Gastroesophageal sphincter (tissue), 4 donors: ENCODE results near the gene TRHDE. TPM values are rescaled to one million over a fixed set of nuclear protein-coding genes. Genes with fewer than 3 reads are reported as not detected.

Experiments
- ATAC-seq: fragments of 150-250 bp; one replicate; pipeline ENCODE4 v1.9.1; 2016; ENCODE audit warnings: mild to moderate bottlenecking, moderate library complexity
- H3K27ac ChIP-seq, 4 donors: fragments of 200-600 bp; sonication (generic) in 3 of 4; 1 replicate in 3 of 4; 2 replicates in 1 of 4; pipeline ENCODE4 v1.5.1; 2016 to 2019
- H3K27me3 ChIP-seq: fragments of 200-600 bp; sonication (generic); one replicate; pipeline ENCODE4 v1.5.1; 2019
- H3K36me3 ChIP-seq, 2 donors: fragments of 200-600 bp; sonication (generic); one replicate each; pipeline ENCODE4 v1.5.1; 2019; ENCODE audit warnings: control low read depth in 1 of 2
- H3K4me1 ChIP-seq, 3 donors: fragments of 200-600 bp; sonication (generic); 1 replicate in 2 of 3; 2 replicates in 1 of 3; pipeline ENCODE4 v1.5.1; 2016 to 2019; ENCODE audit warnings: control low read depth in 2 of 3
- H3K4me3 ChIP-seq, 2 donors: fragments of 200-600 bp; sonication (generic); one replicate each; pipeline ENCODE4 v1.5.1; 2019; ENCODE audit warnings: mild to moderate bottlenecking in 1 of 2, moderate library complexity in 1 of 2
- H3K9me3 ChIP-seq, 3 donors: fragments of 200-600 bp; sonication (generic); one replicate each; pipeline ENCODE4 v1.5.1; 2017 to 2019; ENCODE audit warnings: control low read depth in 2 of 3
- EP300 ChIP-seq: sonication (generic); formaldehyde crosslinking; IDR thresholded peaks from one replicate; pipeline ENCODE4 v1.6.1; 2017; ENCODE audit warnings: antibody characterized with exemption, mild to moderate bottlenecking
- POLR2A ChIP-seq, 2 donors: fragments of 450-650 bp; IDR thresholded peaks; one replicate each; pipeline ENCODE4 v1.6.1; 2017; ENCODE audit warnings: antibody characterized with exemption in 2 of 2, mild to moderate bottlenecking in 2 of 2, moderate library complexity in 1 of 2
- POLR2AphosphoS5 ChIP-seq: sonication (generic); formaldehyde crosslinking; IDR thresholded peaks from one replicate; pipeline ENCODE4 v1.6.1; 2017; ENCODE audit warnings: antibody characterized with exemption
- WGBS, 2 donors: methylation state at CpG; one replicate each; pipeline ENCODE4 v1.1.5; 2018; ENCODE audit warnings: low coverage in 1 of 2; 5-methylcytosine and 5-hydroxymethylcytosine counted together
- total RNA-seq, 4 donors: library from RNA; depleted of rRNA; stranded (reverse); fragments of >200 nt; gene quantifications; one replicate each; pipeline ENCODE4 v1.1.0, GENCODE V29; 2016
- TF ChIP-seq, protein P1 (sequence below), 4 experiments: fragments of 200-600 bp in 2 of 4; fragments of 450-650 bp in 2 of 4; sonication (generic) in 1 of 4; IDR thresholded peaks; one replicate each; pipeline ENCODE4 v1.5.1; 2017 to 2019; ENCODE audit warnings: antibody characterized with exemption in 4 of 4, mild to moderate bottlenecking in 2 of 4, moderate library complexity in 2 of 4

Gene TRHDE
- total RNA-seq, 4 donors from 2014 or later = 0.74 to 2.3 (median 1.0) TPM

DNA sequence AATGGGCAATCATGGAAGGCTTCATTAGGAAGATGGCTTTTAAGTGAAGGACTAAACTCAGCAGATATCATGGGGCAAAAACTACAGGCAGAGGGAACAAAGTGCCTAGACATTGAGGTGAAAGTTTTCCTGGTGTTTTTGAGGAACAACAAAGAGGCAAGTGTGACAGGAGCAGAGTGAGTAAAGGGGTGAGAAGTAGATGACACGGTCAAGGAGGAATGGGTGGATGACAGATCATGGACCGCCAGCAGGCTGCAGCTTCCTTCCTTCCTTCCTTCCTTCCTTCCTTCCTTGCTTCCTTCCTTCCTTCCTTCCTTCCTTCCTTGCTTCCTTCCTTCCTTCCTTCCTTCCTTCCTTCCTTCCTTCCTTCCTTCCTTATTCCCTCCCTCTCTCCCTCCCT, 108.3 kb downstream of the TRHDE start:
- Histone ChIP-seq H3K4me1 (no peaks in the 10 kb centered on the region), H3K27me3 (no peaks in the 10 kb centered on the region), H3K27ac (no peak overlapping the region), H3K36me3 (no peaks in the 10 kb centered on the region), H3K9me3 (no peaks in the 10 kb centered on the region), H3K4me3 (no peak overlapping the region)
- WGBS, 2 donors = 86 to 95% methylated on average over 2 of the region's 2 CpGs
- ATAC-seq = no peak
- TF ChIP-seq, protein P1, sequence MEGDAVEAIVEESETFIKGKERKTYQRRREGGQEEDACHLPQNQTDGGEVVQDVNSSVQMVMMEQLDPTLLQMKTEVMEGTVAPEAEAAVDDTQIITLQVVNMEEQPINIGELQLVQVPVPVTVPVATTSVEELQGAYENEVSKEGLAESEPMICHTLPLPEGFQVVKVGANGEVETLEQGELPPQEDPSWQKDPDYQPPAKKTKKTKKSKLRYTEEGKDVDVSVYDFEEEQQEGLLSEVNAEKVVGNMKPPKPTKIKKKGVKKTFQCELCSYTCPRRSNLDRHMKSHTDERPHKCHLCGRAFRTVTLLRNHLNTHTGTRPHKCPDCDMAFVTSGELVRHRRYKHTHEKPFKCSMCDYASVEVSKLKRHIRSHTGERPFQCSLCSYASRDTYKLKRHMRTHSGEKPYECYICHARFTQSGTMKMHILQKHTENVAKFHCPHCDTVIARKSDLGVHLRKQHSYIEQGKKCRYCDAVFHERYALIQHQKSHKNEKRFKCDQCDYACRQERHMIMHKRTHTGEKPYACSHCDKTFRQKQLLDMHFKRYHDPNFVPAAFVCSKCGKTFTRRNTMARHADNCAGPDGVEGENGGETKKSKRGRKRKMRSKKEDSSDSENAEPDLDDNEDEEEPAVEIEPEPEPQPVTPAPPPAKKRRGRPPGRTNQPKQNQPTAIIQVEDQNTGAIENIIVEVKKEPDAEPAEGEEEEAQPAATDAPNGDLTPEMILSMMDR (IDR thresholded peaks at IDR 0.05) = no peak
- TF ChIP-seq EP300 (no peak), POLR2A (IDR thresholded peaks at IDR 0.05) (no peak), POLR2AphosphoS5 (no peak)

DNA sequence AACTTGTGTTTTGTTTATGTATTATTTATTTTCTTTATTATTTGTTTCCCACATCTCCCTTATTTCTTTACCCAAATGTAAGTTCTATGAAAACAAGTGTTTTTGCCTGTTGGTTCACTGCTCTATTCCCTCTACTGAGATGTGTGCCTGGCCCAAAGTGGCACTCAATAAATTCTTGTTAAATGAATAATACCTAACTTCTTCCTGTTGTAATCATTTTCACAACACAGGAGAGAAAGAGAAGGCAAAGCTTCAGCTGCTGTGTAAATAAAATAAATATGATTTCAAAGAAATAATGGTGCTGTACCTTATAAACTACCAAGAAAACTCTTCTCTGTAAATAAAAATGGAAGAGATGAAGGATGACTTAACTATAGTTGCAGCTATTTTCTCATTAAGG, 116.2 kb downstream of the TRHDE start:
- H3K4me3 ChIP-seq = no peak overlapping the region
- H3K4me1 ChIP-seq = no peaks in the 10 kb centered on the region
- ATAC-seq = no peak
- no peaks in the 10 kb centered on the region for H3K27me3 ChIP-seq
- no peak for TF ChIP-seq EP300
- TF ChIP-seq POLR2AphosphoS5 = no peak
- TF ChIP-seq, protein P1 (IDR thresholded peaks at IDR 0.05) = no peak
- no peak for TF ChIP-seq POLR2A (IDR thresholded peaks at IDR 0.05)
- H3K36me3 ChIP-seq = no peaks in the 10 kb centered on the region
- no peaks in the 10 kb centered on the region for H3K9me3 ChIP-seq
- no peak overlapping the region for H3K27ac ChIP-seq

DNA sequence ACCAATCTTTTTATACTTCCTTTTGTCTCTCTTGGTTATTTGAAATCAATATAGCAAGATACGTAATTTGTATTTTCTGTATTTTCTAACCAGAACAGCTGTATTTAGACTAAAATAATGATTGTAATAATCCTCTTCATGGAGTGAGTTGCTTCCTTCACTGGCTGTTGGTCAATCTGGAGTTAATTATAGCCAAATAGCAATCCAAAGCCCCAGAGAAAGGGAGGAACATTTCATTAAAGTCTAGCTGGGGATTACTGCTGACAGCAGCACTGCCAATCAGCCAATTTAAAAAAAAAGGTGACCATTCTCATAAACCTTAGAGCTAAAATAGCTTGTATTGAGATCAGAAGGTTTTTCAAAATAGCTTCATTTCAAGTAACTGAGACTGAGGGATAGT, 118.0 kb downstream of the TRHDE start:
- Histone ChIP-seq H3K4me1 (no peaks in the 10 kb centered on the region), H3K27ac (no peak overlapping the region), H3K36me3 (no peaks in the 10 kb centered on the region), H3K4me3 (no peak overlapping the region), H3K27me3 (no peaks in the 10 kb centered on the region), H3K9me3 (no peaks in the 10 kb centered on the region)
- no peak for ATAC-seq
- 70 to 71% methylated on average over 1 of the region's 1 CpG for WGBS, 2 donors
- TF ChIP-seq POLR2AphosphoS5 (no peak), EP300 (no peak)

DNA sequence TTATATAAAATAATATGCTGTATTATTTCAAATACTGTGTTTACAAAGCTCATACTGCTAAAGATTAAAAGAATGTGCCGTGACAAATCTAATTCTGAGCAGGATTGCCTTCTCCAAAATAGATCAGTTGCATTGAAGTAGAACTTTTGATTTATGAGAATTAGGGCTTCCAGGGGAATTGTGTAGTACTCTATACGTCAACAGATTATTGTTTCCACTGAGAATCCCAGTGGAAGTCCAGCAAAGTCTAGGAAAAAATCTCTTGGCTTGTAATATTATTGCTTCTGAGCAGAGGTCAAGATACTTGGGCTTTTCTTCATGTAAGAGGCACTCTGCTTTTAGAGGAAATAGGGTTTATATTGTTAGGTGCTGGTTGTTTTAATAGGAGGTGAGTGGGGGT, 133.9 kb downstream of the TRHDE start:
- ATAC-seq = no peak
- Histone ChIP-seq H3K4me3 (no peak overlapping the region), H3K4me1 (peaks cover 0 to 14% (median 0%) of the 10 kb centered on the region in 3 donors), H3K9me3 (no peaks in the 10 kb centered on the region), H3K27me3 (no peaks in the 10 kb centered on the region), H3K27ac (no peak overlapping the region), H3K36me3 (no peaks in the 10 kb centered on the region)
- TF ChIP-seq POLR2AphosphoS5 (no peak), POLR2A (IDR thresholded peaks at IDR 0.05) (no peak), EP300 (no peak)
- TF ChIP-seq, protein P1 (IDR thresholded peaks at IDR 0.05) = no peak
- 13 to 20% methylated on average over 2 of the region's 2 CpGs for WGBS, 2 donors

DNA sequence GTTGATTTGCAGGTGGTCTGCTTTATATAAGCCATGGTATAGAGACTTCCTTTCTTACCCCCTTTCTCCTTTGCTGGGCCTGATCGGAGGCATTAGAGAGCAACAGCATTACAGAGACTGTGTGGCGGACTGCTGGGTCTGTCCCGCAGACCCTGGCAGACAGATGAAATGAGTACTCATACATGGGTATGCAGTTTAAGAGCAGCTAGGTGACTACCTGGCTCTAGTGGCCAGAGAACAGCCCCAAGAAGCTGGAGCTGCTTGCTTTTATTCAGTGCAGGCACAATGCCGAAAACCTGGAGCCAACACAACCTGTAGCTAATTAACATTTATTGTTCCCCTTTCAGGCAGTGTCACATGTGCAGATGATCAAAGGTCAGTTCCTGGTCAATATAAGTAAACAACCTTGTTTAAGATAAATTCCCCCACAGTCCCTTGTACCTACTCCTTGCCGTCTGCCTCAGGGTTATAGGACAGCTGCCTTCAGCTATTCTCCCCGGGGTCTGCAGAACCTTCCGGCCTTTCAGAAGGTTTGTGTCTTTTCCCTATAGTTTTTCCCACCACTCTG, 160.0 kb downstream of the TRHDE start:
- H3K27ac ChIP-seq = no peak overlapping the region
- WGBS, 2 donors = 79 to 100% methylated on average over 1 to 7 of the region's 7 CpGs
- no peaks in the 10 kb centered on the region for H3K27me3 ChIP-seq
- no peak for ATAC-seq
- H3K36me3 ChIP-seq = no peaks in the 10 kb centered on the region
- no peak overlapping the region for H3K4me3 ChIP-seq
- no peaks in the 10 kb centered on the region for H3K4me1 ChIP-seq
- H3K9me3 ChIP-seq = no peaks in the 10 kb centered on the region
- TF ChIP-seq EP300 = no peak
- TF ChIP-seq POLR2AphosphoS5 = no peak
- TF ChIP-seq, protein P1 (IDR thresholded peaks at IDR 0.05) = no peak
- TF ChIP-seq POLR2A (IDR thresholded peaks at IDR 0.05) = no peak
